T-helper 1 cell (primary cell): ENCODE data around the gene MTAP.

ENCODE experiments used
- DNase-seq, 5 donors: peaks; one replicate each; pipeline ENCODE4 v3.0.0-alpha.2; 2012 to 2020

The MTAP gene

DNA sequence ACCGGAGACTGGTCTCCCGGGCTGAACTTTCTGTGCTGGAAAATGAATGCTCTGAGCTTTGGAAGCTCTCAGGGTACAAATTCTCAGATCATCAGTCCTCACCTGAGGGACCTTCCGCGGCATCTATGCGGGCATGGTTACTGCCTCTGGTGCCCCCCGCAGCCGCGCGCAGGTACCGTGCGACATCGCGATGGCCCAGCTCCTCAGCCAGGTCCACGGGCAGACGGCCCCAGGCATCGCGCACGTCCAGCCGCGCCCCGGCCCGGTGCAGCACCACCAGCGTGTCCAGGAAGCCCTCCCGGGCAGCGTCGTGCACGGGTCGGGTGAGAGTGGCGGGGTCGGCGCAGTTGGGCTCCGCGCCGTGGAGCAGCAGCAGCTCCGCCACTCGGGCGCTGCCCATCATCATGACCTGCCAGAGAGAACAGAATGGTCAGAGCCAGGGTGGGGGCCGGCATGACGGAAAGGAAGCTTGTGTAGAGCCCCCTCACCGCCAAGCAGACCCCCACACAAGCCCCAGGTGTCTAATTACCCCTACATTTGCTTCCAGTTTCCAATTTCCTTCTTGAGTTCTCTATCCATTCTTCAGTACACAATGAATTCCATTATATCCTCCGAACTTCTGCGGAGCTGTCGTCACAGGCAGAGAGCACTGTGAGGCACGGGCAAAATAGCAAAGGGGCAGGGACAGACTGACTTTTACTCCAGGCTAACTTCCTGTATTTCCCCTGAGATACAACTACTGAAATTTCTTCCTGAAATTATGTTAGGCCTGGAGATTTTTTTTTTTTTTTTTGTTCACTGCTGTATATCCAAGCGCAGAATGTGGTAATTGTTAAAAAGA lies 168.6 kb downstream of the MTAP start:
- no peak for DNase-seq

DNA sequence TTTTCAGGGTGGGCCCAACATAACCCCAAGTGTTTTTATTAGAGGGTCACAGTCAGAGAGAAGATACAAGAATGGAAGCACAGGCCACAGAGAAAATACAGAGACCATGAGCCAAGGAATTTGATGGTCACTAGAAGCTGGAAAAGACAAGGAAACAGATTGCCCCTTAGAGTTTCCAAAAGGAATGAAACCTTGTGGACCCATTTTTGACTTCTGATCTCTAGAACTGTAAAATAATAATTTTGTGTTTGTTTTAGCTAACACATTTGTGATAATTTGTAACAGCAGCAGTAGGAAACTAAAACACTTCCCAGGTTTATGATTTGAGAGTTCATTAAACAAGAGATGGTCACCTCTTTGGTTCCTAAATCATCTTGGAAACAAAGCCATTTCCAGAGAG lies 169.9 kb downstream of the MTAP start:
- no peak for DNase-seq

DNA sequence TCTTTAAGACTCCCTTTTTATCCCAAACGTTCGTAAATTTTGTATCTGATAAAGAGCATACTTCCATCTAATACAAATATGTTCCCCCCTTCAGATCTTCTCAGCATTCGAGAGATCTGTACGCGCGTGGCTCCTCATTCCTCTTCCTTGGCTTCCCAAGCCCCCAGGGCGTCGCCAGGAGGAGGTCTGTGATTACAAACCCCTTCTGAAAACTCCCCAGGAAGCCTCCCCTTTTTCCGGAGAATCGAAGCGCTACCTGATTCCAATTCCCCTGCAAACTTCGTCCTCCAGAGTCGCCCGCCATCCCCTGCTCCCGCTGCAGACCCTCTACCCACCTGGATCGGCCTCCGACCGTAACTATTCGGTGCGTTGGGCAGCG lies 171.9 kb downstream of the MTAP start:
- DNase-seq = no peak

DNA sequence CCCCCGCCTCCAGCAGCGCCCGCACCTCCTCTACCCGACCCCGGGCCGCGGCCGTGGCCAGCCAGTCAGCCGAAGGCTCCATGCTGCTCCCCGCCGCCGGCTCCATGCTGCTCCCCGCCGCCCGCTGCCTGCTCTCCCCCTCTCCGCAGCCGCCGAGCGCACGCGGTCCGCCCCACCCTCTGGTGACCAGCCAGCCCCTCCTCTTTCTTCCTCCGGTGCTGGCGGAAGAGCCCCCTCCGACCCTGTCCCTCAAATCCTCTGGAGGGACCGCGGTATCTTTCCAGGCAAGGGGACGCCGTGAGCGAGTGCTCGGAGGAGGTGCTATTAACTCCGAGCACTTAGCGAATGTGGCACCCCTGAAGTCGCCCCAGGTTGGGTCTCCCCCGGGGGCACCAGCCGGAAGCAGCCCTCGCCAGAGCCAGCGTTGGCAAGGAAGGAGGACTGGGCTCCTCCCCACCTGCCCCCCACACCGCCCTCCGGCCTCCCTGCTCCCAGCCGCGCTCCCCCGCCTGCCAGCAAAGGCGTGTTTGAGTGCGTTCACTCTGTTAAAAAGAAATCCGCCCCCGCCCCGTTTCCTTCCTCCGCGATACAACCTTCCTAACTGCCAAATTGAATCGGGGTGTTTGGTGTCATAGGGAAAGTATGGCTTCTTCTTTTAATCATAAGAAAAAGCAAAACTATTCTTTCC lies 172.4 kb downstream of the MTAP start:
- peak in 1 of 5 donors; percentile 38 for DNase-seq

DNA sequence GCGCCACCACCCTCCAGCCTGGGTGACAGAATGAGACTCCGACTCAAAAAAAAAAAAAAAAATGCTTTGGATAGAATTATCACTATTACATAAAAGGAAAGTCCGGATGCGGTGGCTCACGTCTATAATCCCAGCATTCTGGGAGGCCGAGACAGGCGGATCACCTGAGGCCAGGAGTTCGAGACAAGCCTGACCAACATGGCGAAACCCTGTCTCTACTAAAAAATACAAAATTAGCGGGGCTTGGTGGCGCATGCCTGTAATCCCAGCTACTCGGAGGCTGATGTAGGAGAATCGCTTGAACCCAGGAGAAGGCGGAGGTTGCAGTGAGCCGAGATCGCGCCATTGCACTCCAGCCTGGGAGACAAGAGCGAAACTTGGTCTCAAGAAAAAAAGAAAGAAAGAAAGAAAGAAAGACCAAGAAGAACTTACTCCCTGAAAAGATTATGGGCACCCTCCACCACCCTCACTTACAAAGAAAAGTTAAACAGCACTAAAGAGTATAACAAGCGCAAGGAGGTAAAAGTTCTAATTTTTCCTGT lies 174.0 kb downstream of the MTAP start:
- no peak for DNase-seq

DNA sequence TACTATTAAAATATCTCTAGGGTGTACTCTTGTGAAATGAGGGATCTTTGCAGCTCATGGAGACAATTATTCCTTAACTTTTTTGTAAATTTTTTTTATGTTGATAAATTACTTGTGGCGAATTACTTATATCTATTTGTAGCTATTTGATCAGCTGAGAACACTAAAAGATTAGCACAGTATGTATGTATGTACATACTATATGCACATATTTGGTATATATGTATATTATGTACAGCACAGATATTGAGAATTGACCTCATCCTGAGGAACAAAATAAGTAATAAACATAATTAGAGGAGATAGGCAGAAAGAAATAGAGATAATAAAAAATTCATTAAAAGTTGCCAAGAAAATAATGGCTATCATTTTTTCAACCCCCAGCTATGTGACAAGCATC lies 180.0 kb downstream of the MTAP start:
- DNase-seq = no peak

DNA sequence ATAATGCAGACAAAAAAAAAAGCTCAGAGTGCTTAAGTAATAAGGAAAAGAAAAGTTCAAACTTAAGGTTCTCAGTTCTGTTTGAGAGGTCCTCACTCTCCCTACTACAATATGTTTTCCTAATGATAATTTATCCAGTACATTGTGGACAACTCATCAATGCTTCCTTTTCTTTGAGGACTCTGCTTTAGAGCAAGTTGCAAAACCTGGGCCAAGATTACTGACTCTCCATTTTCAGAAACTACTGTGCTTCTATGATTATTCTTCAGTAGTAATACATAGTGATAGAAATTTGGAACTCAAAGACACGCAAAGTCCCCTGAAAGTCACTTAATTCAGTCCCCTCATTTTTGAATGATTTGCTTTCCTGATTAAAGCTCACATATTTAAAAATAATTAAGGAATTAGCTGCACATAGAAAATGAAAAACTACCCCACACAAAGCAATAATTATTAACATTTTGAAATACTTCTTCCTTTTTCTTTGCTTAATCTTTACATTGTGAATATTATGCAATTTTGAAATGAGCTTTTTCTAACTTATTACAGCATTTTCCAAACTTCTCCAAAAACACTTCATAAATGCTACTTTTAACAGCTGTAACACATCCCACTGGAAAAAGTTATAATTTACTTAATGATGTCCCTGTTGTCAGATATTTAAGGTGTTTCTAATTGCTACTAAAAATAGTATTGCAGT lies 180.6 kb downstream of the MTAP start:
- DNase-seq = no peak

DNA sequence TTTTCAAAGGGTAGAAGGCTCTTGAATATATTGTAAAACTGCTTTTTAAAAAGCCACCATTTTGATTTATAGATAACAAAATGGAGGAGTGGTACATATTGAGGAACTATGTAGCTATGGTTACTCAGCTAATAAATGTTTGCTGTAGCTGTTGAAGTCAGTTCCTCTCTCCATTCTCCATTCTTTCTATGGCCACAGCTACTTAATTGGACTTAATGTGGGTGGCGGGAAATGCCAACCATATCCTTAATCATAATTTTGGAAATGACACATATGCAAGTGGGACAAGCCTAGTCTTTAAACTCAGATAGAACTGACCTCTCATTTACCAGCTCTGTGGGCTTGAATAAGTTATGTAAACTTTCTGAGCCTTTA lies 181.1 kb downstream of the MTAP start:
- DNase-seq = no peak

DNA sequence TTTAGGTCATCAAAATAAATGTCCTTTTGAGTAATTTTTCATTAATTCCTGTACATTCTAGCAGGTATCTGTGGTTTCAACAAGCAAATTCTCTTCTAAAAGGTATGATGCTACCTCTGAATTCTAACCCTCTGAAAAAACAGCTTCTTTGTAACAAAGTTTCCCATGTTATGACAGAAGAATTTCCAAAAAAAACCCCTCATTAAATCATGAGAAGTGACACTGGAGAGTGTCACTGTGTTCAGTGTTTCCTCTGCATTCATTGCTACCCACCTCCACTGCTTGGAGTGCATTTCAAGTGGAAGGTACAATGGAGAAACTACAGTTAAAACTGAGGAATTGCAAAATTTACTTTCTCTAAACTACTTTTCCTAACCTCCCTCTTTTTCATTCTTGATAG lies 181.7 kb downstream of the MTAP start:
- no peak for DNase-seq

DNA sequence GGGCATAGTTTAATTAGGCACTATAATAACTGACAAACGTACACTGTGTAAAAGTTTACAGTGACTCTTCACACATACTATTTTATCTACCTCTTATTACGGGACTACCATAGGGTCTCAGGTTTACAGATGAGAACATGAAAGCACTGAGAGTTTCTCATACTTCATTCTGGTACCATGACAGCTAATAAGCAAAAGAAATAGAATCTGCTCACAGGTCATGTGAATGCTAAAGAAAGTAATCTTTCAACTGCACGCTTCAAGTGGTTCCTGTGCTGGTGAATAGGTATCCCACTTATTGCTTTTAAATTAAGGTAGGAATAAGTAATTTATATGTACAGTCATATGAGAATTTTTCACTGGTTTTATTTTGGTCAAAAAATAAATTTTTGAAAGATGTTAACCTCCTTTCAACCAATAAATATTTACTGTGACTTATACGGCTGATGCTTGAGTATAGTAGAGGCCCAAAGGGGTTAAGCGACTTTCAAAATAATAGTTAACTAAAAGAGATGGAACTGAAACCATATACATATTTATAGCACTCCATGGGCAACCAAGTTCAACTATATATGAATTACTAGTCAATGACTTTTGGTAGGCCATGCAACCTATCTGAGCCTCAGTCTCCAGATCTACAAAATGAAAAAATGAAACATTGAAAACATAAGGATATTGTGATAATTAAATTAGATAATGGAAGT lies 183.7 kb downstream of the MTAP start:
- no peak for DNase-seq
